BLaER1 (cell line): ENCODE measurements around the gene ICAM3.

Experiments
- H3K27ac ChIP-seq: shearing (Covaris generic); formaldehyde crosslinking; 2 replicates; pipeline ENCODE4 v1.8.1; 2022
- H3K27me3 ChIP-seq: shearing (Covaris generic); formaldehyde crosslinking; 2 replicates; pipeline ENCODE4 v1.8.1; 2022
- H3K36me3 ChIP-seq: shearing (Covaris generic); formaldehyde crosslinking; 2 replicates; pipeline ENCODE4 v1.8.1; 2022
- H3K4me1 ChIP-seq: shearing (Covaris generic); formaldehyde crosslinking; 2 replicates; pipeline ENCODE4 v1.8.1; 2022
- H3K4me2 ChIP-seq: shearing (Covaris generic); formaldehyde crosslinking; 2 replicates; pipeline ENCODE4 v1.8.1; 2022
- H3K4me3 ChIP-seq: shearing (Covaris generic); formaldehyde crosslinking; 2 replicates; pipeline ENCODE4 v1.8.1; 2022
- H3K9ac ChIP-seq: shearing (Covaris generic); formaldehyde crosslinking; 2 replicates; pipeline ENCODE4 v1.8.1; 2022
- H3K9me3 ChIP-seq: shearing (Covaris generic); formaldehyde crosslinking; 2 replicates; pipeline ENCODE4 v1.8.1; 2022
- H4K20me1 ChIP-seq: shearing (Covaris generic); formaldehyde crosslinking; 2 replicates; pipeline ENCODE4 v1.8.1; 2022
- Cebpa-rat ChIP-seq: shearing (Covaris generic); IDR thresholded peaks from 2 replicates; pipeline ENCODE4 v1.8.1; 2022

The ICAM3 gene

DNA sequence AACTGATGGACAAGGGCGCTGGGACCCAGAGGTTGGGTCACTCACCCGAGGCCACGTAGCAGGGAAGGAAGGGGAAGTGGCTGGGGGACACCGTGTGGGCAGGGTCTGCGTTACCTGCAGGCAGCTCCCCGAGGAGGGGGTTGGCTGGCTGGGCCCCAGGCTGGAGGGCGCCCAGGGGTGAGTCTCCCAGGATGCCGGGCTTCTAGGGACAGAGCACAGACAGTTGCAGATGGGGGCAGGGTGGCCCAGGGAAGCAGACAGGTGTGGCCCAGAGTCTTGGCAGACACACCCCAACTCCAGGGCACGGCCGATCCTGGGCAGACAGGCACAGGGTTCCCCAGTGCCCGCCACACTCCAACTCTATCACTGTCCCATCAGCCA, 18.0 kb downstream of the ICAM3 start:
- Histone ChIP-seq H3K4me3 (no peak overlapping the region), H3K36me3 (peaks cover 84% of the 10 kb centered on the region), H3K27ac (peak overlapping the region; percentile 62), H4K20me1 (peaks cover 59% of the 10 kb centered on the region), H3K4me1 (peaks cover 58% of the 10 kb centered on the region), H3K27me3 (no peaks in the 10 kb centered on the region), H3K9me3 (no peaks in the 10 kb centered on the region), H3K4me2 (peak overlapping the region; percentile 75; the same call in 1 of the 2 replicates), H3K9ac (no peak overlapping the region)
- no peak for TF ChIP-seq Cebpa-rat

- Histone ChIP-seq H3K36me3 (peaks cover 84% of the 10 kb centered on the region), H3K4me1 (peaks cover 58% of the 10 kb centered on the region)
These were observed 18.6 kb downstream of the ICAM3 start for GRCh38 chr19:10320602-10321416.

GRCh38 chr19:10318807-10319682, 20.4 kb downstream of the ICAM3 start:
- Histone ChIP-seq H3K4me1 (peaks cover 54% of the 10 kb centered on the region), H3K4me2 (no peak overlapping the region), H3K36me3 (peaks cover 67% of the 10 kb centered on the region), H4K20me1 (peaks cover 36% of the 10 kb centered on the region), H3K9ac (no peak overlapping the region), H3K9me3 (no peaks in the 10 kb centered on the region), H3K27ac (no peak overlapping the region), H3K27me3 (no peaks in the 10 kb centered on the region), H3K4me3 (no peak overlapping the region)
- TF ChIP-seq Cebpa-rat, result no peak

More at GRCh38 chr19:10320602-10321416, 18.6 kb downstream of the ICAM3 start:
- H3K4me3 ChIP-seq, result no peak overlapping the region
- no peaks in the 10 kb centered on the region for H3K27me3 ChIP-seq
- no peak for TF ChIP-seq Cebpa-rat
- peak overlapping the region; percentile 62 for H3K27ac ChIP-seq
- H4K20me1 ChIP-seq, result peaks cover 53% of the 10 kb centered on the region
- H3K4me2 ChIP-seq, result no peak overlapping the region
- H3K9me3 ChIP-seq, result no peaks in the 10 kb centered on the region
- no peak overlapping the region for H3K9ac ChIP-seq

- H3K4me3 ChIP-seq, result no peak overlapping the region
- no peaks in the 10 kb centered on the region for H3K27me3 ChIP-seq
- H3K4me2 ChIP-seq, result no peak overlapping the region
- peaks cover 64% of the 10 kb centered on the region for H3K36me3 ChIP-seq
- peaks cover 25% of the 10 kb centered on the region for H4K20me1 ChIP-seq
- no peak for TF ChIP-seq Cebpa-rat
- H3K27ac ChIP-seq, result no peak overlapping the region
- peaks cover 43% of the 10 kb centered on the region for H3K4me1 ChIP-seq
- H3K9ac ChIP-seq, result no peak overlapping the region
- no peaks in the 10 kb centered on the region for H3K9me3 ChIP-seq
These were observed 21.5 kb downstream of the ICAM3 start for GRCh38 chr19:10317857-10318462.

DNA sequence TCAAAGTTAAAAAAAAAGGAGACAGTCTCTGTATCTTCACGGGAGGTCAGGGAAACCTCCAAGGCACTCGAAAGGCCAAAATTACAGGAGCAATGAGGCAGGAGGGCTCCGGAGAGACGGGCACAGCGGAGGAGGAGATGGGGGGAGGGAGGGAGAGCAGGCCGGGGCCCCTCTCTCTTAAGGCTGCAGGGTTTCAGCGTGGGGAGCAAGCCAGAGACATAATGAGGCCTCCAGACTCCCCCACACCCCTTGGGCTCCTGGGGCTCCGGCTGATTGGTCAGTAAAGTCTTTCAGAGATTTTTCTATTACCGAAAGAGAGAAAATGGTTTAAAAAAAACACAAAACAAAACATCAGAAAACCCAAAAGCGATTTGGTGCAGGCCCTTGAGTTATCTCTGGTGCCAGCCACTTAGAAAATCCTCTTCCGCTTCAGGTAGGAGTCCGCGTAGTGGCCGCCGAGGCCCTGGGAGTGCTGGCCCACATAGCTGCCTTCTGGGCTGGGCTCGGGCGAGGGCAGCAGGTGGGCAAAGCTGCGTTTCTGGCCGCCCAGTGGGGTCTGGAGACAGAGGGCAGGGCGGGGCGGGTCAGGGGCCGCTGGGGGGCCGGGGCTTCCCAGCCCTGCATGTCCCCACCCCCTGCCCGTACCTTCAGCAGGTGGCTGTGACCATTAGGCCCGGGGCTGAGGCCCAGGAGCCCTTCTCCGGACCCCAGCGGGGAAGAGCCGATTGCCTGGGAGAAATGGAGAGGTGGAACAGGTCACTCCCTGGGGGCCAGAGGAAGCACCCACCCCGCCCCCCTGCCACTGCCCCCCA, 22.2 kb downstream of the ICAM3 start:
- Histone ChIP-seq H3K27ac (no peak overlapping the region), H3K9ac (no peak overlapping the region), H3K27me3 (no peaks in the 10 kb centered on the region), H3K4me1 (peaks cover 36% of the 10 kb centered on the region), H3K4me3 (no peak overlapping the region), H3K9me3 (no peaks in the 10 kb centered on the region), H3K36me3 (peaks cover 58% of the 10 kb centered on the region), H4K20me1 (peaks cover 18% of the 10 kb centered on the region), H3K4me2 (no peak overlapping the region)
- TF ChIP-seq Cebpa-rat, result no peak

DNA sequence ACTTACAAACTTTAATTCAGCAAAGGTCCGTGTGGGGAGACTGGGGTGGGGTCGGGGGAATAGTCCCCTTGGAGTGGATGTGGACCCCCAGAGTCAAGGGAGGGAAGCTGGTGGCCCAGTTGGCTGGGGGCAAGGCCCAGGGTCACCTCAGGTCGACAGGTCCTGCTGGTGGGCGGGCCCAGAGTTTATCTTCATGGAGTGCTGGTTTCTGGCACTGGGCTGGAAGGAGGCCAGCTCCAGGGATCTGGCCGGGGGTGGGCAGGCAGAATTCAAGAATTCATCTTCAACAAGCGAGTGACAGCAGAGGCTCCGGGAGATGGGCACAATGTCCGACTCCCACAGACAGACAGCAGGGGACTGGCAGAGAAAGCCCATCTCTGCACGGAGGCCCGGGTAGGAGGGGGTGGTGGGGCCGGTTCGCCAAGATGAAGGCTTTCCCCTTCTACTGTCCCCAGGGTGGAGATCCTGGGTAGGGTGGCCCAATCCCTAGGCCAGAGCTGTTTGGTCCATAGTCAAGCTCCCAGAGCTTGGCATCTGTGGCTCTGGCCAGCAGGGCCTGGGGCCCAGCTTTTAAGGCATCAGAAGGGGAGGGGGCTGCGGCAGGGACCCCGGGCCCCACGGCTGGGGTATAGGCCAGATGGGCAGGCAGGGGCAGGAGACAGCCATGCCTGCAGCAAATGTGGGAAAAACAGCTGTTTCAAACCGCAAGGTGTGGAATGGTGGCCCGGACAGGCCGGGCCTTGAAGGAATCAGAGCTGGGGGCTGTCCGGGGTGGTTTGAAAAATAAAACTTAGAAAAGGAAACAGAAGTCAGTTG, 23.0 kb downstream of the ICAM3 start:
- Histone ChIP-seq H3K4me3 (no peak overlapping the region), H3K27ac (no peak overlapping the region), H3K4me2 (peak overlapping the region; percentile 97), H3K27me3 (no peaks in the 10 kb centered on the region), H3K36me3 (peaks cover 50% of the 10 kb centered on the region), H3K9me3 (no peaks in the 10 kb centered on the region), H3K4me1 (peaks cover 28% of the 10 kb centered on the region), H4K20me1 (peaks cover 10% of the 10 kb centered on the region; the same call in 1 of the 2 replicates), H3K9ac (peak overlapping the region; percentile 83; the same call in 1 of the 2 replicates)
- no peak for TF ChIP-seq Cebpa-rat

GRCh38 chr19:10315335-10316214, 23.8 kb downstream of the ICAM3 start, which contains the start of gene FDX2:
Gene FDX2, minus strand, starts transcription at chr19:10316015. Its CDS starts 19 bp downstream, at chr19:10315996.
- peak within 1 kb of the TSS; percentile 69 for H3K27ac ChIP-seq
- H3K4me3 ChIP-seq, result peak within 1 kb of the TSS; percentile 88
- H3K9me3 ChIP-seq, result no peaks in the 10 kb centered on the region
- H3K4me1 ChIP-seq, result peaks cover 22% of the 10 kb centered on the region
- TF ChIP-seq Cebpa-rat, result no peak
- H3K27me3 ChIP-seq, result no peaks in the 10 kb centered on the region
- H3K9ac ChIP-seq, result peak within 1 kb of the TSS; percentile 83
- peaks cover 41% of the 10 kb centered on the region for H3K36me3 ChIP-seq
- H3K4me2 ChIP-seq, result peak within 1 kb of the TSS; percentile 97
- 0 out of 2 replicates have a peak, but pooled peaks cover 1% of the 10 kb centered on the region for H4K20me1 ChIP-seq
